NCI-H2171 (cell line): Measurements from ENCODE around the gene SEPTIN1.
"Not testable (repeated sequence)": the region's sequence is repeated elsewhere in the genome, so short reads cannot be mapped to it uniquely, and the experiment has no call there.

ENCODE experiments used
- DNase-seq: peaks from one replicate; lab custom pipeline; 2025; lab: John Stamatoyannopoulos, UW

Gene SEPTIN1

GRCh38 chr16:30401768-30402425 is 19.5 kb upstream of the SEPTIN1 start:
- DNase-seq = no peak

- DNase-seq = no peak
Observed at GRCh38 chr16:30399435-30400186, 17.2 kb upstream of the SEPTIN1 start.

- DNase-seq = no peak
Observed at GRCh38 chr16:30398661-30399434, 16.5 kb upstream of the SEPTIN1 start.

GRCh38 chr16:30397776-30398660 is 15.7 kb upstream of the SEPTIN1 start:
- DNase-seq = no peak

GRCh38 chr16:30397056-30397455 is 14.7 kb upstream of the SEPTIN1 start:
- DNase-seq = no peak

- DNase-seq = not testable (repeated sequence)
Observed at GRCh38 chr16:30396627-30397026, 14.3 kb upstream of the SEPTIN1 start.

GRCh38 chr16:30395992-30396585 is 13.7 kb upstream of the SEPTIN1 start:
- no peak for DNase-seq

- DNase-seq = peak; percentile 82
Observed at GRCh38 chr16:30395155-30395991, 13.0 kb upstream of the SEPTIN1 start, which contains the start of gene ZNF48. ZNF48 (plus strand) TSS chr16:30395420; CDS start chr16:30395795, 375 bp downstream.

- peak; percentile 61 for DNase-seq
Observed at GRCh38 chr16:30394592-30395154, 12.3 kb upstream of the SEPTIN1 start.

- DNase-seq = no peak
Observed at GRCh38 chr16:30383521-30383920, 1.2 kb upstream of the SEPTIN1 start.

- DNase-seq = no peak
Observed at GRCh38 chr16:30381291-30382041, 895 bp downstream of the SEPTIN1 start.

GRCh38 chr16:30380803-30381208 is 1.6 kb downstream of the SEPTIN1 start:
- DNase-seq = no peak

GRCh38 chr16:30380072-30380802 is 2.1 kb downstream of the SEPTIN1 start:
- DNase-seq = no peak

GRCh38 chr16:30379158-30379783 is 3.1 kb downstream of the SEPTIN1 start:
- DNase-seq = no peak

- peak; percentile 98 for DNase-seq
Observed at GRCh38 chr16:30378236-30379157, 3.9 kb downstream of the SEPTIN1 start.

- DNase-seq = peak; percentile 85
Observed at GRCh38 chr16:30377812-30378235, 4.5 kb downstream of the SEPTIN1 start.
